ENCODE measurements around the gene MOB1B.

MOB1B gene

GRCh38 chr4:70914631-70915030 lies 12.5 kb downstream of the MOB1B start:
- no peak for DNase-seq (ENCODE audit: low spot score)

- no peak for DNase-seq (ENCODE audit: low spot score)
Observed at GRCh38 chr4:70915036-70915815, 13.1 kb downstream of the MOB1B start.

- DNase-seq (ENCODE audit: low spot score) = no peak
Observed at GRCh38 chr4:70915874-70916559, 13.8 kb downstream of the MOB1B start.

GRCh38 chr4:70920592-70920991 lies 18.4 kb downstream of the MOB1B start:
- no peak for DNase-seq (ENCODE audit: low spot score)

GRCh38 chr4:70925418-70925817 lies 23.2 kb downstream of the MOB1B start:
- no peak for DNase-seq (ENCODE audit: low spot score)

GRCh38 chr4:70925899-70926635 lies 23.9 kb downstream of the MOB1B start:
- DNase-seq (ENCODE audit: low spot score) = no peak

GRCh38 chr4:70927502-70928137 lies 25.5 kb downstream of the MOB1B start:
- no peak for DNase-seq (ENCODE audit: low spot score)

GRCh38 chr4:70930530-70931256 lies 28.5 kb downstream of the MOB1B start:
- DNase-seq (ENCODE audit: low spot score) = no peak

GRCh38 chr4:70931347-70931746 lies 29.2 kb downstream of the MOB1B start:
- DNase-seq (ENCODE audit: low spot score) = no peak

GRCh38 chr4:70932984-70933383 lies 30.8 kb downstream of the MOB1B start:
- no peak for DNase-seq (ENCODE audit: low spot score)

GRCh38 chr4:70935038-70935695 lies 33.0 kb downstream of the MOB1B start:
- no peak for DNase-seq (ENCODE audit: low spot score)

GRCh38 chr4:70936200-70936787 lies 34.1 kb downstream of the MOB1B start:
- no peak for DNase-seq (ENCODE audit: low spot score)

- DNase-seq (ENCODE audit: low spot score) = no peak
Observed at GRCh38 chr4:70938086-70938485, 35.9 kb downstream of the MOB1B start.

- no peak for DNase-seq (ENCODE audit: low spot score)
Observed at GRCh38 chr4:70940134-70940533, 38.0 kb downstream of the MOB1B start.

- no peak for DNase-seq (ENCODE audit: low spot score)
Observed at GRCh38 chr4:70943114-70943513, 40.9 kb downstream of the MOB1B start.

- DNase-seq (ENCODE audit: low spot score) = no peak
Observed at GRCh38 chr4:70945046-70945445, 42.9 kb downstream of the MOB1B start.

GRCh38 chr4:70945452-70946055 lies 43.4 kb downstream of the MOB1B start:
- DNase-seq (ENCODE audit: low spot score) = no peak

- DNase-seq (ENCODE audit: low spot score) = no peak
Observed at GRCh38 chr4:70946939-70947338, 44.8 kb downstream of the MOB1B start.

GRCh38 chr4:70948665-70949260 lies 46.6 kb downstream of the MOB1B start:
- no peak for DNase-seq (ENCODE audit: low spot score)

GRCh38 chr4:70954032-70954431 lies 51.9 kb downstream of the MOB1B start:
- DNase-seq (ENCODE audit: low spot score) = no peak

All from kidney capillary endothelial cell (primary cell).